KMS-11 (cell line): ENCODE results near the gene TCF7L1.

Experiments used
- H2AFZ ChIP-seq: fragments of 200-600 bp; sonication (generic); 2 replicates; pipeline ENCODE4 v1.6.1; 2016; ENCODE audit warnings: antibody characterized with exemption, mixed run types, low read depth
- H3K27ac ChIP-seq: fragments of 200-600 bp; sonication (generic); 2 replicates; pipeline ENCODE4 v1.6.1; 2016; ENCODE audit warnings: mild to moderate bottlenecking, mixed run types
- H3K27me3 ChIP-seq: fragments of 200-600 bp; sonication (generic); 2 replicates; pipeline ENCODE4 v1.6.1; 2017; ENCODE audit warnings: mild to moderate bottlenecking, low read depth, mixed run types, moderate library complexity; ENCODE audit not compliant: insufficient read depth
- H3K36me3 ChIP-seq: fragments of 200-600 bp; sonication (generic); 2 replicates; pipeline ENCODE4 v1.6.1; 2017; ENCODE audit warnings: mild to moderate bottlenecking, mixed run types; ENCODE audit not compliant: insufficient read depth
- H3K4me1 ChIP-seq: fragments of 200-600 bp; sonication (generic); 2 replicates; pipeline ENCODE4 v1.6.1; 2016; ENCODE audit warnings: mild to moderate bottlenecking, low read depth, mixed run types; ENCODE audit not compliant: poor library complexity, severe bottlenecking
- H3K4me2 ChIP-seq: fragments of 200-600 bp; sonication (generic); 2 replicates; pipeline ENCODE4 v1.7.0; 2016; ENCODE audit warnings: mild to moderate bottlenecking, mixed run types
- H3K4me3 ChIP-seq: fragments of 200-600 bp; sonication (generic); IDR thresholded peaks from 2 replicates; pipeline ENCODE4 v1.6.1; 2017; ENCODE audit warnings: low read depth, low read length, mixed read lengths; ENCODE audit not compliant: insufficient read depth
- H3K79me2 ChIP-seq: fragments of 200-600 bp; sonication (generic); 2 replicates; pipeline ENCODE4 v1.6.1; 2016; ENCODE audit warnings: low read depth, mixed run types; ENCODE audit not compliant: insufficient read depth
- H3K9ac ChIP-seq: fragments of 200-600 bp; sonication (generic); 2 replicates; pipeline ENCODE4 v1.6.1; 2016; ENCODE audit warnings: mild to moderate bottlenecking, mixed run types
- H4K20me1 ChIP-seq: fragments of 200-600 bp; sonication (generic); 2 replicates; pipeline ENCODE4 v1.6.1; 2016; ENCODE audit warnings: mild to moderate bottlenecking, mixed run types; ENCODE audit not compliant: insufficient read depth
- TF ChIP-seq, protein P1 (sequence below): fragments of 200-600 bp; sonication (generic); conservative IDR thresholded peaks from 2 replicates; pipeline ENCODE4 v1.6.1; 2017; ENCODE audit warnings: low read depth, mild to moderate bottlenecking, antibody characterized with exemption, low read length, moderate library complexity, mixed read lengths

The TCF7L1 gene

DNA sequence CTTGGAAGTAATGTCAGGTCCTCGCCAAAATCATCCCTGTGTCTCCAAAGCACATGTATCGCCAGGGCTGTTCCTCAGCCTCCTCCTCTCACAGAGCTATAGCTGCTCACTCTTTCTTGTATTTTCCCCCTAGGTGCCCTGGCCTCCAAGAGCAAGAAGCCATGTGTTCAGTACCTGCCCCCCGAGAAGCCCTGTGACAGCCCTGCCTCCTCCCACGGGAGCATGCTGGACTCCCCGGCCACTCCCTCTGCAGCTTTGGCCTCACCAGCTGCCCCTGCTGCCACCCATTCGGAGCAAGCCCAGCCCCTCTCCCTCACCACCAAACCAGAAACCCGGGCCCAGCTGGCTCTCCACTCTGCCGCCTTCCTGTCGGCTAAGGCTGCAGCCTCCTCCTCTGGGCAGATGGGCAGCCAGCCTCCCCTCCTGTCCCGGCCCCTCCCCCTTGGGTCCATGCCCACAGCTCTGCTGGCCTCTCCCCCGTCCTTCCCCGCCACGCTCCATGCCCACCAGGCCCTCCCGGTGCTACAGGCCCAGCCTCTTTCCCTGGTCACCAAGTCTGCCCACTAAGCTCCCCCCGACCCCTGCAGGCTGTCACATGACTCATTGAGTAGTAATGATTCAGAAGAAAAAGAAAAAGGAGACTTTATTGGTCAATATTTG is 175.8 kb downstream of the TCF7L1 start:
- H3K79me2 ChIP-seq: no peaks in the 10 kb centered on the region
- H3K9ac ChIP-seq: peak overlapping the region; percentile 0; the same call in 1 of the 2 replicates
- no peaks in the 10 kb centered on the region for H3K36me3 ChIP-seq
- H3K4me2 ChIP-seq: peak overlapping the region; percentile 63; the same call in 1 of the 2 replicates
- H3K27me3 ChIP-seq: no peaks in the 10 kb centered on the region
- H3K27ac ChIP-seq: no peak overlapping the region; the same call in 1 of the 2 replicates
- TF ChIP-seq, protein P1, sequence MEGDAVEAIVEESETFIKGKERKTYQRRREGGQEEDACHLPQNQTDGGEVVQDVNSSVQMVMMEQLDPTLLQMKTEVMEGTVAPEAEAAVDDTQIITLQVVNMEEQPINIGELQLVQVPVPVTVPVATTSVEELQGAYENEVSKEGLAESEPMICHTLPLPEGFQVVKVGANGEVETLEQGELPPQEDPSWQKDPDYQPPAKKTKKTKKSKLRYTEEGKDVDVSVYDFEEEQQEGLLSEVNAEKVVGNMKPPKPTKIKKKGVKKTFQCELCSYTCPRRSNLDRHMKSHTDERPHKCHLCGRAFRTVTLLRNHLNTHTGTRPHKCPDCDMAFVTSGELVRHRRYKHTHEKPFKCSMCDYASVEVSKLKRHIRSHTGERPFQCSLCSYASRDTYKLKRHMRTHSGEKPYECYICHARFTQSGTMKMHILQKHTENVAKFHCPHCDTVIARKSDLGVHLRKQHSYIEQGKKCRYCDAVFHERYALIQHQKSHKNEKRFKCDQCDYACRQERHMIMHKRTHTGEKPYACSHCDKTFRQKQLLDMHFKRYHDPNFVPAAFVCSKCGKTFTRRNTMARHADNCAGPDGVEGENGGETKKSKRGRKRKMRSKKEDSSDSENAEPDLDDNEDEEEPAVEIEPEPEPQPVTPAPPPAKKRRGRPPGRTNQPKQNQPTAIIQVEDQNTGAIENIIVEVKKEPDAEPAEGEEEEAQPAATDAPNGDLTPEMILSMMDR: no peak
- 0 out of 2 replicates have a peak overlapping the region, but pooled peaks have one; percentile 32 for H2AFZ ChIP-seq
- H3K4me3 ChIP-seq: no peak overlapping the region
- H4K20me1 ChIP-seq: no peaks in the 10 kb centered on the region
- peaks cover 29% of the 10 kb centered on the region for H3K4me1 ChIP-seq

DNA sequence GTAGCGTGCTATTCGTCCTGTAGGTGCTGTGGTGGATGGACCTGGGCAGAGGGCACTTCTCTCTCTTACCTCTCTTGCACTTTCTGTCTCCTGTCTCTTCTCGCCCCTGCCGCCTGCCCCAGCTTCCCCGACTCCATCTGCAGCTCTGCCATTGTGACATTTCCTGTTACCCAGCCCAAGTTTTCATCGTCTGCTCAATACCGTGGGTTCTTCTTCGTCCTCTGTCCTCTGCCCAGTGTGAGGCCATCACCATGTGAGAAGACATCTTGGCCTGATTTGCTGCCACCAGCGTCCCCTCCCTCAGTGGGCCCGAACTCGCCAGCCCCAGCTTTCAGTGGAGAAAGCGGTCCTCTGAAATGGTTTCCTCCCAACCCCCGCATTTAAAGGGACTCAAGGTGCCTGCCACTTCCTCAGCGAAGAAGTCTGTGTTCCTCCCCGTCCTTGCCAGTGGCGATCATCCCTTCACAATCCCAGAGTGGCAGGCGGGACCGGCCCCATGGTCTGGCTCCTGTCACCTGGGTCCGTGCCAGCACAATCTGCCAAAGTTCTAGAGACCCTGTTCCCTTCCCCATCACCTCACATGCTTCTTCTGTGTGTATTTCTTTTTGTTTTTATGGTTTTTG is 176.6 kb downstream of the TCF7L1 start:
- peaks cover 29% of the 10 kb centered on the region for H3K4me1 ChIP-seq
- H3K36me3 ChIP-seq: no peaks in the 10 kb centered on the region

GRCh38 chr2:85310330-85310729 is 177.1 kb downstream of the TCF7L1 start:
- Histone ChIP-seq H3K9ac (peak overlapping the region; percentile 0; the same call in 1 of the 2 replicates), H3K4me2 (peak overlapping the region; percentile 63), H4K20me1 (no peaks in the 10 kb centered on the region), H3K79me2 (no peaks in the 10 kb centered on the region), H3K4me1 (peaks cover 29% of the 10 kb centered on the region), H3K27ac (peak overlapping the region; percentile 22; the same call in 1 of the 2 replicates), H3K36me3 (no peaks in the 10 kb centered on the region), H3K4me3 (peak overlapping the region; percentile 72), H2AFZ (peak overlapping the region; percentile 32; the same call in 1 of the 2 replicates), H3K27me3 (no peaks in the 10 kb centered on the region)
- TF ChIP-seq, protein P1: no peak

More for the DNA sequence above, 176.6 kb downstream of the TCF7L1 start:
- Histone ChIP-seq H3K27me3 (no peaks in the 10 kb centered on the region), H4K20me1 (no peaks in the 10 kb centered on the region), H3K4me3 (peak overlapping the region; percentile 72), H2AFZ (peak overlapping the region; percentile 32; the same call in 1 of the 2 replicates), H3K4me2 (peak overlapping the region; percentile 63), H3K27ac (peak overlapping the region; percentile 22; the same call in 1 of the 2 replicates), H3K9ac (peak overlapping the region; percentile 0; the same call in 1 of the 2 replicates), H3K79me2 (no peaks in the 10 kb centered on the region)
- TF ChIP-seq, protein P1: no peak

- H3K79me2 ChIP-seq: no peaks in the 10 kb centered on the region
- peaks cover 29% of the 10 kb centered on the region for H3K4me1 ChIP-seq
- H3K9ac ChIP-seq: no peak overlapping the region
- no peaks in the 10 kb centered on the region for H3K36me3 ChIP-seq
- no peak overlapping the region for H2AFZ ChIP-seq
- no peak overlapping the region for H3K27ac ChIP-seq
- TF ChIP-seq, protein P1: no peak
- H3K4me3 ChIP-seq: no peak overlapping the region
- no peaks in the 10 kb centered on the region for H4K20me1 ChIP-seq
- no peak overlapping the region for H3K4me2 ChIP-seq
- H3K27me3 ChIP-seq: no peaks in the 10 kb centered on the region
Measured at GRCh38 chr2:85312404-85312803, 179.2 kb downstream of the TCF7L1 start.
